ENCODE data around the gene GTF2H3. TPM values are rescaled to one million over a fixed set of nuclear protein-coding genes. Genes with fewer than 3 reads are reported as not detected.

GTF2H3 gene
- total RNA-seq, 2 donors from 2014 or later: 17.4 to 29.9 TPM

DNA sequence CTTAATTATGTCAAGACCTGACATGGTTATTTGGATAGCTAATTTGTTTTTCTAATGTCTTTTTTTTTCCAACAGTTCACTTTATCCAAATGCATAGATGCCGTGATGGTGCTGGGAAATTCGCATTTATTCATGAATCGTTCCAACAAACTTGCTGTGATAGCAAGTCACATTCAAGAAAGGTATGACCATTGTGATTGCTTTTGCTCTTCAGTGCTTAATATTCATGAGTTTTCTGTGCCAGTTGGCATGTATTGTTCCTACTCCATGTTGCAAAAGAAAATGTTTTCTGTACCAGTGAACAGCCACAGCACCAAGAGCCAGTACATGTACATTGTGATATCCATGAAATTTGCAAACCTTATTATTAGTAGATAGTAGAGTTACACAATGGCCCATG is 11.8 kb downstream of the GTF2H3 start:
- peaks cover 26% of the 10 kb centered on the region for H3K36me3 ChIP-seq
- H3K9me3 ChIP-seq: no peaks in the 10 kb centered on the region
- no peak for ATAC-seq (ENCODE audit: insufficient number of reproducible peaks, low FRiP score, low read depth)
- H3K27me3 ChIP-seq (replicated peaks; ENCODE audit: insufficient read depth): no peaks in the 10 kb centered on the region
- H3K4me3 ChIP-seq: no peak overlapping the region
- no peak overlapping the region for H3K27ac ChIP-seq
- no peak for DNase-seq (ENCODE audit: low spot score)
- H3K4me1 ChIP-seq (ENCODE audit: control insufficient read depth in 1 of 2, low read depth in 2 of 2): no peaks in the 10 kb centered on the region
- TF ChIP-seq, protein P1, sequence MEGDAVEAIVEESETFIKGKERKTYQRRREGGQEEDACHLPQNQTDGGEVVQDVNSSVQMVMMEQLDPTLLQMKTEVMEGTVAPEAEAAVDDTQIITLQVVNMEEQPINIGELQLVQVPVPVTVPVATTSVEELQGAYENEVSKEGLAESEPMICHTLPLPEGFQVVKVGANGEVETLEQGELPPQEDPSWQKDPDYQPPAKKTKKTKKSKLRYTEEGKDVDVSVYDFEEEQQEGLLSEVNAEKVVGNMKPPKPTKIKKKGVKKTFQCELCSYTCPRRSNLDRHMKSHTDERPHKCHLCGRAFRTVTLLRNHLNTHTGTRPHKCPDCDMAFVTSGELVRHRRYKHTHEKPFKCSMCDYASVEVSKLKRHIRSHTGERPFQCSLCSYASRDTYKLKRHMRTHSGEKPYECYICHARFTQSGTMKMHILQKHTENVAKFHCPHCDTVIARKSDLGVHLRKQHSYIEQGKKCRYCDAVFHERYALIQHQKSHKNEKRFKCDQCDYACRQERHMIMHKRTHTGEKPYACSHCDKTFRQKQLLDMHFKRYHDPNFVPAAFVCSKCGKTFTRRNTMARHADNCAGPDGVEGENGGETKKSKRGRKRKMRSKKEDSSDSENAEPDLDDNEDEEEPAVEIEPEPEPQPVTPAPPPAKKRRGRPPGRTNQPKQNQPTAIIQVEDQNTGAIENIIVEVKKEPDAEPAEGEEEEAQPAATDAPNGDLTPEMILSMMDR (IDR thresholded peaks at IDR 0.05): no peak

DNA sequence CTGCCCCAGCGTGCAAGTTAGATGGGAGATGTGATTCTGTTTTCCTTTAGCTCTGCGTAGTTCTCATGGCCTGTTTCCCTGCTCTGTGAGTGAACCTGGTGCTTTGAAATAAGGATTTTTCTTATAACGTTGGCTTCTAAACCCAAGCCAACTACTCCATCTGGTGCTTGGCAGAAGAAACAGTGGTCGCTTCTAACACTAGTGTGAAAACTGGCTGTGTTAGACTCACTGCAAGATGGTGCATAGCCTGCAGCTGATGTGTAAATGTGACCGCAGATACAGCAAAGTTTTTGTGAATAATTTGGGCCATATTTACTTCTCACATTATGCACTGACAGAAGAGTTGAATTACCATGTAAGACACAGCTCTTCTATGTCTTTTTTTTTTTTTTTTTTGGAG is 12.2 kb downstream of the GTF2H3 start:
- no peaks in the 10 kb centered on the region for H3K9me3 ChIP-seq
- ATAC-seq (ENCODE audit: insufficient number of reproducible peaks, low FRiP score, low read depth) (no peak), DNase-seq (ENCODE audit: low spot score) (no peak)
- no peaks in the 10 kb centered on the region for H3K27me3 ChIP-seq (replicated peaks; ENCODE audit: insufficient read depth)
- TF ChIP-seq, protein P1 (IDR thresholded peaks at IDR 0.05): no peak
- no peak overlapping the region for H3K4me3 ChIP-seq
- H3K36me3 ChIP-seq: peaks cover 26% of the 10 kb centered on the region
- H3K27ac ChIP-seq: no peak overlapping the region
- H3K4me1 ChIP-seq (ENCODE audit: control insufficient read depth in 1 of 2, low read depth in 2 of 2): no peaks in the 10 kb centered on the region

DNA sequence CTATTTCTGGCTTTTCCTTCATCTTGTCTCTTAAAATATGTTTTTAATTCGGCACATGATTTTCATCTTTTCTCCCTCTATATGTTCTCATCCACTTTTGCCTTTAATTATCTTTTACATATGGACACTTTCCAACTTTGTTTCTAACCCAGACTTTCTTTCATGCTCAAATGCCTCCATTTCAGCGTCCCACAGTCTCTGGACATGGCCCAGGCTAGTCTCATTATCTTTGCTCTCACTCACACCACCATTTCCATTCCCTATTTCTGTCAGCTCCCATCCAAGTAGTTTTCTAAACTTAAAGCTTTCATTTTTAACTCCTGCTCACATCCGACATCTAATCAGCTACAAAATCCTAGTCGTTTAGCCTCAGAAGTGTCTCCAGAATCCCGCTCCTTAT is 14.8 kb downstream of the GTF2H3 start:
- Histone ChIP-seq H3K9me3 (no peaks in the 10 kb centered on the region), H3K27ac (no peak overlapping the region), H3K36me3 (peaks cover 34% of the 10 kb centered on the region), H3K4me1 (ENCODE audit: control insufficient read depth in 1 of 2, low read depth in 2 of 2) (no peaks in the 10 kb centered on the region), H3K4me3 (no peak overlapping the region), H3K27me3 (replicated peaks; ENCODE audit: insufficient read depth) (no peaks in the 10 kb centered on the region)
- ATAC-seq (ENCODE audit: insufficient number of reproducible peaks, low FRiP score, low read depth): no peak
- TF ChIP-seq, protein P1 (IDR thresholded peaks at IDR 0.05): no peak
- no peak for DNase-seq (ENCODE audit: low spot score)

DNA sequence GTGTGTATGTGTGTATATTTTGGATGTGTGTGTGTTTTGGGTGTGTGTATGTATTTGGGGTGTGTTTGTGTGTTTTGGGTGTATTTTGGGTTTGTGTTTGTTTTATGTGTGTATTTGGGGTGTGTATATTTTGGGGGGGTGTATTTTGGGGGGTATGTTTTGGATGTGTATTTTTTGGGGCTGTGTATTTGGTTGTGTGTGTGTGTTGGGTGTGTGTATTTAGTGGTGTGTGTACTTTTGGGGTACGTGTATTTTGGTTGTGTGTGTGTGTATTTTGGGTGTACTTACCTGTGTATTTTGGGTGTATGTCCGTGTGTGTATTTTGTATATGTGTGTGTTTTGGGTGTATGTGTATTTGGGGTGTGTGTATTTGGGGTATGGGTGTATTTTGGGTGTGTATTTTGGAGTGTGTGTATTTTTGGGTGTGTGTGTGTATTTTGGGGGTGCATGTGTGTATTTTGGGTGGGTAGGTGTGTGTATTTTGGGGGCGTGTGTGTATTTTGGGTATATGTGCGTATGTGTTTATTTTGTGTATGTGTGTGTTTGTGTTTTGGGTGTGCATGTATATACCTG is 20.6 kb downstream of the GTF2H3 start:
- Histone ChIP-seq H3K36me3 (peaks cover 34% of the 10 kb centered on the region), H3K27ac (no peak overlapping the region), H3K27me3 (replicated peaks; ENCODE audit: insufficient read depth) (no peaks in the 10 kb centered on the region), H3K4me3 (no peak overlapping the region), H3K4me1 (ENCODE audit: control insufficient read depth in 1 of 2, low read depth in 2 of 2) (no peaks in the 10 kb centered on the region), H3K9me3 (no peaks in the 10 kb centered on the region)
- TF ChIP-seq, protein P1 (IDR thresholded peaks at IDR 0.05): no peak
- ATAC-seq (ENCODE audit: insufficient number of reproducible peaks, low FRiP score, low read depth): no peak
- no peak for DNase-seq (ENCODE audit: low spot score)

DNA sequence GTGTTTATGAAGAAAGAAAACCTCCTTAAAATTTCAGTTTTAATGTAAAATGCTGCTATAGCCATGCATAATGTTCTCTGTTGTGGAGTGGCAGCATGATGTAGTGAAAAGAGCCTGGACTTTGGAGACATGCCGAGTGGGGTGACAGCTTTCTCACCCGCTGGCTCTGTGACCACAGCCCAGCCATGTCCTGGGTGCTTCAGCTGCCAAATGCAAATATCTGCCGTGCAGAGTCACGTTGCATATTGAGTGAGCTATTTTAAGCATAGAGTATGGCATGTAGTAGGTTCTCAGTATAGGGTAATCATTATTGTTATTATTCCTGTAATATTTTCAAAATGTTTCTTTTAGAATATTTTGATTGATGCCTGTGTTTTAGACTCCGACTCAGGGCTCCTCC is 21.8 kb downstream of the GTF2H3 start:
- H3K27ac ChIP-seq: no peak overlapping the region
- no peaks in the 10 kb centered on the region for H3K4me1 ChIP-seq (ENCODE audit: control insufficient read depth in 1 of 2, low read depth in 2 of 2)
- TF ChIP-seq, protein P1 (IDR thresholded peaks at IDR 0.05): no peak
- no peaks in the 10 kb centered on the region for H3K27me3 ChIP-seq (replicated peaks; ENCODE audit: insufficient read depth)
- DNase-seq (ENCODE audit: low spot score): no peak
- H3K36me3 ChIP-seq: peaks cover 30% of the 10 kb centered on the region
- ATAC-seq (ENCODE audit: insufficient number of reproducible peaks, low FRiP score, low read depth): no peak
- H3K9me3 ChIP-seq: no peaks in the 10 kb centered on the region
- H3K4me3 ChIP-seq: no peak overlapping the region
